Measurements from ENCODE around the gene SNX24. TPM values are rescaled to one million over a fixed set of nuclear protein-coding genes. Genes with fewer than 3 reads are reported as not detected.
A peak's percentile ranks its signal among the peaks of the same experiment; 100 is the strongest.

Gene SNX24
- polyA plus RNA-seq, 10 donors: 11.4 to 15.6 (median 12.8) TPM

GRCh38 chr5:122915717-122916461 is 70.5 kb downstream of the SNX24 start:
- peak in 1 of 3 donors; percentile 26 for DNase-seq

DNA sequence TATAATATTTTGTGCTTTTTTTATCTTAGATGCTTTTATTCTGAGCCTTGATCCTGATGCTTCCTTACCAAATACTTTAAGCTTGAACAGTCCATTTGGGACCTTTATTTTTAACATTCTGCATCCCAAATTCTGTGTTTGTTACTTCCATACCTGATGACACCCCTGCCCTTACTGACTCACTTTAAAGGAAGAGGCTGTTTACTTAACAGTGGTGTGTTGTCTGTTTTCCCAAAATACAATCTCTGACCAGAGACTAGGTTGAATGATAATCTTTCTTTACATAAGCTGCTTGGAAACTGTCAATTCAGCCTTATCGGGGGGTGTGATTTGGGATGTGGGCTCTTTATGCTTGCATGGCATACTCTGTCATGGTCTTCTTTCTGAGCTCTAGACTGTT is 71.1 kb downstream of the SNX24 start:
- DNase-seq: no peak

- DNase-seq: no peak
Observed at GRCh38 chr5:122919969-122920368, 74.6 kb downstream of the SNX24 start.

DNA sequence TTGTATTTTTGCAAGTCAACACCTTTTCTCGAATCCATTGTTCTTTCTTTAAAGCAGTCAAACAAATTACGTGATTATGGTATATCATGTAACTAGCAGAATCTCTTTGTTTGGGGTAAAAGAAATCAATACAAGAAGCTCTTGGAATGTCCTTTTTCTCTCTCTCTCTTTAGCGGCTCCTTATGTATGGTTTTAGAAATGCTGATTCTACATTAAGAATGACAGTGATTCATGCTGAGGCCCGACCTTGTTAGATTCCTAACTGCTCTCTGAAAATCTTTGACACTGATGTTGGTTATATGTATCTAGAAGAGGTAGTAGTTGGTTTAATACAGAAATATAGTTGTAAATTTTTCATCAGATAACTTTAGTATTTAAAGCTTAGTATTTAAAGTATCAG is 76.4 kb downstream of the SNX24 start:
- DNase-seq: no peak

DNA sequence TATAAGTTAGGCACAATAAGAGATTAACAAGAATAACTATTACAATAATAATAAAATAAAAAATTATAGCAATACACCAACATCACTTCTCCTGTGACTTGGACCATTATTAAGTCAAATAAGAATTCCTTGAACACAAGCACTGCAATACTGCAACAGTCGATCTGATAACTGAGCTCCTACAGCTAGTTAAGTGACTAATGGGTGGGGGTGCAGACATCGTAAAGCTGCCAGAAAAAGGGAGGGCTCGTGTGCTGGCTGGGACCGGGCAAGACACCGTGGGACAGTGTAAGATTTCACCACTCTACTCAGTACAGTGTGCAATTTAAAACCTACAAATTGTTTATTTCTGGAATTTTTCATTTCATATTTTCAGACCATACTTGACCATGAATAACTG is 78.8 kb downstream of the SNX24 start:
- DNase-seq: no peak

GRCh38 chr5:122924719-122925395 is 79.4 kb downstream of the SNX24 start:
- no peak for DNase-seq

DNA sequence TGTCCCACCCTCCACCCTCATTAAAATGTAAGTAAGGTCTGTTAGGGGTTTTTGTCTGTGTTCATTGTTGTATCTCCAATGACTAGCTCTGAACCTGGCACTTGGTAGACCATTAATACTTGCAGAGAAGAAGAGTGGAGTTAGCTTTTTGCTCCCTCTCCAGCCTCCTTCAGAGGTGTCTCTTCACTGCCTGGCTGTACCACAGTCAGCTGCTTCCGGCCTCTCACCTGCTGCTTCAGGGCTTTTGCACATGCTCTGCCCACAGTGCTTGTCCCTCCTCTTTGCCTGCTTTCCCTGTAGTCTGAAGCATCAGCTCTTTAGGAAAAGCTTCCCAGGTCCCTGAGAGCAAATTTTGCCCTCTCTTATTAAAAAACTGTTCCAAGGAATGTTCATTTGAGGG is 83.6 kb downstream of the SNX24 start:
- no peak for DNase-seq

DNA sequence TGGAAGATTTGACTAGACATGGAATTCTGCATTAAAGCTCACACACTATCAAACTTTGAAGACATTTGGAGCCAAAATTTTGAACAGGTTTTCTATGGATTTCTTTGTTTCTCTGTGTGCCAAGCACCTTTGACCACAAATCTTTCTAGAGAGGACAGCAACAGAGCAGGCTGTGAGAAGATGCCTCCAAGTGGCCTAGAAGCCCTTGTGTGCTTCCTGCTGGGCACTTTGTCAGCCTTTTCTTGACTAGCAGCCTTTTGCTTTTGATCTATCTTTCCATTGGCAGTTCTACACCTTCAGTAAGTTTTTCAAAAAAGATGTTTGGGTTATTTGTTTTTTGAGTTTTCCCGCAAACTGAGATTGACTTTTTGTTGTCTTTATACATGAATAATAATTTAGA is 84.6 kb downstream of the SNX24 start:
- DNase-seq: no peak

GRCh38 chr5:122933956-122934355 is 88.5 kb downstream of the SNX24 start:
- peak in 1 of 3 donors; percentile 29 for DNase-seq

DNA sequence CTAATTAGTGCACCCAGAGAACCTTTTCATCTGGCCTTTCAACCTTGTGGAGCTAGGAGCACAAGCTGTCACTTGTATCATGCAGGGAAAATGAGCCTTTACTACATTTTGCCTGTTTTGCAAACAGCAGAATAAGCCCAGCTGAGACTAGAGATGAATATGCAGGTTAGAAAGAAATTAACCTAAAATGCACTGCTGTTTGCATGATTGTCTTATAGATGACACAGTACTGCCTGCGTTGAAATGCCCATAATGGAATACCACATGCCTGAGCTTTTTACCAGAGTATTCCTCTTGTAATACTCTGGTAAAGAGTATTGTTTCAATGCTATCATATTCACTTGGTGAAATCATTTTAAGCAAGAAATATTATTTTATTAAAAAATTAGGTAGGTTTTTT is 90.7 kb downstream of the SNX24 start:
- no peak for DNase-seq

GRCh38 chr5:122937914-122938313 is 92.5 kb downstream of the SNX24 start:
- no peak for DNase-seq

GRCh38 chr5:122940890-122941289 is 95.5 kb downstream of the SNX24 start:
- no peak for DNase-seq

DNA sequence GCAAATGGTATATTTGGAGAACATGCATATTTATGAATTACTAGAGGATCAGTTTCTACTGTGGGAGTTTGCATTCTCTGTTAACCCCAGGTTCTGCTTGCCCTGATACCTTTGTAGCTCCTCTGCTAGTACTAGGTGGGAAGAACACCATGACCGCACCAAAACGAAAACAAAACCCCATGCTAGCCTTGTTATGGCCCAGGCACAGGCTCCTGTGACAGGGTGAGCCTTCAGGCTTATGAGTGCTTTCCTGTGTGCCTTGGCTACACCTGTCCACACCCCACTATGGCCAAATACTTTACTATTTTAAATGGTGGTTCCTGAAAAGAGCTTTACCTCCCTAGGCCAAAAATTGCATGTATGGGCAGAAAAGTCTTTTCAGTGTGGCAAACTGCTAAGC is 96.3 kb downstream of the SNX24 start:
- DNase-seq: no peak

DNA sequence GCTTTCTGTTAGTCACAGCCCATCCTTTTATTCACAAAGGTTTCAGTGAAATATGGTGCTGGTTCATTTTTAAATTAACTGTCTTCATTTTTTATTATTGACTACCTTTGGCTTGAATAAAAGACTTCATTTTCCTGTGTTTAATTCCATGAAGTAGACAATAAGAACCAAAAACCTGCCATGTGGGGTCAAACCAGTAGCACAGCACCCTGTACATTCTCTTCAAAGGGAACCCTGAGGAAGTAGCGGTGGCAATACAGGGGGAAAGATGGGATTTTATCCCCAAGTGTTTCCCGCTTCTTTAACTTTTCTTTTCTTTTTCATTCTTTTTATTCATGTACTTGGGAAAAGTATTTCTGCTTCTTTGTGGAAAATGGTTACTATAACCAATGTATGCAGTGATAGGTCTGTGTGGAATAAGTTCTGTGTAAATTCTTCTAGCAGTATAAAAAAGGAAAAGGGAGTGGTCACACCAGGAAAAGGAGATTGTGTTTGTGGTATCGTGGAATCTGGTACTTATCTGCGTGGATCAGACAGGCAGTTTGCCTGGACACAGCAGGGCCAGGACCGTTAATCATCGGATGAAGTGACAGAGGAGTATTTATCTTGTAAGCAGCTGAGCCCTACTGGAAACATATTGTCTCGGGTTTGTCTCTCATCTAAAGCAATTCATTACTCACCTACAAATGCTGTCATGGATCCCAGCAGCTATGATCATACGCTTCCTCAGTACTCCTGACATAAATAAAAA is 96.9 kb downstream of the SNX24 start:
- no peak for DNase-seq

GRCh38 chr5:122943050-122943698 is 97.8 kb downstream of the SNX24 start:
- no peak for DNase-seq

DNA sequence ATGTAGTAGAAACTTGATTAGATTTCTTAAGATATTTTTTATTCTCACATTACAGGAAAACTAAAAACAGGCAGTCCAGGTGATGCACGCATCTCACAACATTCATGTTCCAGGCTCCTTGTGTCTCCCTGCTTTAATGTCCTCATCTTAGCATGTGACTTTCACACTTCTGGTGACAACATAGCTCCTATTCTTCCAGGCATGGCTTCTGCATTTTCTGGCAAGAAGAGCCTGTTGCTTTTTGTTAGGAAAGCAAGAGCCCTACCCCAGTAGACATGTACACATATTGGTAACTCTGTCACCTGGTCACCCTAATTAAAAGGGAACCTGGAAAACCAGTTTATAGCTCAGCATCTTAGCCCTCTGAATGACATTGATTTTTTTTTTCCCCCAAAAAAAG is 98.6 kb downstream of the SNX24 start:
- DNase-seq: no peak

DNA sequence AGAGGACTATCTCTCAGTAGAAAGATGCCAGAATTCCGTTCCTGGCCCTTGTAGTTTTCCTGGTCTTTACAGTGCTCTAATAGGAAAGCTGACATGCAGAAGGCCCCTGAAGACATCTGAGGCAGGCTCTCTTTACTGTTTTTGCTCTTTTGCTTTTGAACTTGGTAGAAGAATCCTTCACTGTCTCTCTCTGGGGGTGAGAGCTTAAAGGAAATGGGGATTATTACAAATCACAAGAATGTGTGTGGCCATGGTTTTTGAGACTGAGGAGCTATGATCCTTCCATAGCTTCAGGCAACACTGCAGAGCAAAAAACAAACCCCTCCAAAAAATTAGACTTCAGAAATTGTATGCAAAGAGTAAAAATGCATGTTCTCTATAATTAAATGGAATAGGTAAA is 102.0 kb downstream of the SNX24 start:
- no peak for DNase-seq

- DNase-seq: no peak
Observed at GRCh38 chr5:122947772-122948171, 102.4 kb downstream of the SNX24 start.

DNA sequence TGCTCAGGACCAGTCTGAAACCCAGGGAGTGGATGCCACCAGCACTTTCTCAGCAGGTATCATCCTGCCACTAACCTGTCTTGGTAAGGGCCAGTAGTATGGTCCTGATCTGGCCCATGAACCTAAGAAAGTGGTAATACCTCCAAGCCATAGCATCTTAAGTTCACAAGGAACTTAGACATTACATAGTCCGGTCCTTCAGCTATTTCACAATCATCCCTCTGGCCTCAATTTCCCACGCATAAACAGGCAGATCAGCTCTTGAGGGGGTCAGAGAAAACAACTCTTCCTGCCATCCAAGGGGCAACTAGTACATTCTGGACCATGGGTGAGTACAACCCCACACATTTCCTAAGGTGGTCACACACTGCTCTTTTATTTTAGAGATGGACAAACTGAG is 102.9 kb downstream of the SNX24 start:
- DNase-seq: no peak

DNA sequence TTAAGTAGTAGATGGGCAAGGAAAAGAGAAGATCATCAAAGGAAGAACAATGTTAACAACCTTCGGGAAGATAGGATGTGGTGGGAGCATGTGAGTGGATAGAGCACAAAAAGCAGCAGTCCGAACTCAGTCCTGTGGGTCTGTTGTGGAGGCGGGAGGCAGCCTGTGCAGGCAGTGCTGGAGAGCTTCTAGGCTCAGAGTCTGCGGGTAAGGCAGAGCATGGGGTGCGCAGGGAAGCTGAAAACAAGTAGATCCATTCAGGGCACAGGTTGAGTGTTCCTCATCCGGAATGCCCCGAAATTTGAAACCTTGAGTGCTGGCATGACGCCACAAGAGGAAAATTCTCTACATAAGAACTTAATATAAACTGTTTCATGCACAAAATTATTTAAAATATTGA is 106.2 kb downstream of the SNX24 start:
- DNase-seq: no peak

DNA sequence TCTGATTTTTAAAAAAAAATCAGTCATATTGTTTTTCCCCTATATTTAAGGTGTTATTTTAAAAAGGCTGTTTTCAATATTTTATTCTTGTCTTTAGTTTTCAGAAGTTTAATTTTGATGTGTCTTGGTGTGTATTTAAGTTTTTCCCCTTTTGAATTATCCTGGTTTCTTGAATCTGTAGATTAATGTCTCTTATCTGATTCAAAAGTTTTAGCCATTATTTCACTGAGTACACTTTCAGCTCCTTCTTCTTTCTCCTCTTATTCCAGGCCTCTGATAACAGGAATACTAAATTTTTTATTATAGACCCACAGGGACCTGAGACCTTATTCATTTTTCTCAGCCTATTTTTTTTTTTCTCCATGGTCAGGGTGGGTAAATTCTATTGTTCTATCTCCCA is 109.3 kb downstream of the SNX24 start:
- DNase-seq: no peak

- no peak for DNase-seq
Observed at GRCh38 chr5:122957457-122957856, 112.0 kb downstream of the SNX24 start.

Data from muscle of back (tissue), 11 donors.